Retinal pigment epithelial cell (primary cell): ENCODE data around the gene CBLN1.

Experiments
- DNase-seq: peaks from one replicate; pipeline ENCODE4 v3.0.0-alpha.2; 2010; ENCODE audit warnings: low read depth
- H3K4me3 ChIP-seq: 2 replicates; pipeline ENCODE4 v1.5.1; 2011; ENCODE audit warnings: mild to moderate bottlenecking, low read length, control low read depth, moderate library complexity
- TF ChIP-seq, protein P1 (sequence below): conservative IDR thresholded peaks from 2 replicates; pipeline ENCODE4 v1.5.1; 2011; ENCODE audit warnings: low read depth, low read length, control low read depth, inconsistent platforms

The CBLN1 gene

DNA sequence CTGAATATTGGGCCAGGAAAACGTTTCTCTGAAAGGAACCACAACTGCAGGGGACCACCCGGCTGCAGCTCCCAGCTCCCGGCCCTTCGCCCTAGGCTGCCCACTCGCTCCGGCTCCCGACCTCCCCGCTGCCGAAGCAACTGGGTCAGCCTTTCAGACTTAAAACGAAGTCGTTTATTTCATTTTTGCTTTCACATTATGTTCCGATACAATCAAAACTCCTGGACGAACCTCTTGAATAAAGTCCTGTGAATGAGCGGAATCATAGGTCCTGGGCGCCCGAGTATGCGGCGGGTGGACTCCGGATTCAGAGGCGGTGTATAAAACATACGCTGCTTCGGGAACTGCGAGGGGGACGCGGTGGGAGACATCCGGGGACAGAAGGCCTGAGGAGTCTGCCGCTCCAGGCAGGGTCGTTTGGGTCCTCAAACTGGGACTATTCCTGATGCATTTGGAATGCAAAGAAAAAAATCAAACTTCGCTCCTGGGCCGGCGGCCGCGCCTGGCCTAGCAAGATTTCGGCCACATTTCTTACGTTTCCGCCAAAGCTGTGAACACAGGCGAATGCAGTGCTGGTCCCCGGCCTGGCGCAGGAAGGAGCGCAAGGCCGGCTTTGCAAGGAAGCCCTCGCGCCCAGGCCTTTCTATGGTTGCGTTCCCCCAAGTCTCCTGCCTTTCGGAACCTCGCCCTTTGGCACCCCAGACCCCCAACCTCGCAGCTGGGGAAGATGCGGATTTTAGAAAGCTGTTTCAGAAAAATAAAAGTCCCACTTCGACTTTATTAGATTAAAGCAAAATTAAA lies 3.7 kb downstream of the CBLN1 start:
- DNase-seq, result no peak
- TF ChIP-seq, protein P1, sequence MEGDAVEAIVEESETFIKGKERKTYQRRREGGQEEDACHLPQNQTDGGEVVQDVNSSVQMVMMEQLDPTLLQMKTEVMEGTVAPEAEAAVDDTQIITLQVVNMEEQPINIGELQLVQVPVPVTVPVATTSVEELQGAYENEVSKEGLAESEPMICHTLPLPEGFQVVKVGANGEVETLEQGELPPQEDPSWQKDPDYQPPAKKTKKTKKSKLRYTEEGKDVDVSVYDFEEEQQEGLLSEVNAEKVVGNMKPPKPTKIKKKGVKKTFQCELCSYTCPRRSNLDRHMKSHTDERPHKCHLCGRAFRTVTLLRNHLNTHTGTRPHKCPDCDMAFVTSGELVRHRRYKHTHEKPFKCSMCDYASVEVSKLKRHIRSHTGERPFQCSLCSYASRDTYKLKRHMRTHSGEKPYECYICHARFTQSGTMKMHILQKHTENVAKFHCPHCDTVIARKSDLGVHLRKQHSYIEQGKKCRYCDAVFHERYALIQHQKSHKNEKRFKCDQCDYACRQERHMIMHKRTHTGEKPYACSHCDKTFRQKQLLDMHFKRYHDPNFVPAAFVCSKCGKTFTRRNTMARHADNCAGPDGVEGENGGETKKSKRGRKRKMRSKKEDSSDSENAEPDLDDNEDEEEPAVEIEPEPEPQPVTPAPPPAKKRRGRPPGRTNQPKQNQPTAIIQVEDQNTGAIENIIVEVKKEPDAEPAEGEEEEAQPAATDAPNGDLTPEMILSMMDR, result no peak
- H3K4me3 ChIP-seq, result no peak overlapping the region

DNA sequence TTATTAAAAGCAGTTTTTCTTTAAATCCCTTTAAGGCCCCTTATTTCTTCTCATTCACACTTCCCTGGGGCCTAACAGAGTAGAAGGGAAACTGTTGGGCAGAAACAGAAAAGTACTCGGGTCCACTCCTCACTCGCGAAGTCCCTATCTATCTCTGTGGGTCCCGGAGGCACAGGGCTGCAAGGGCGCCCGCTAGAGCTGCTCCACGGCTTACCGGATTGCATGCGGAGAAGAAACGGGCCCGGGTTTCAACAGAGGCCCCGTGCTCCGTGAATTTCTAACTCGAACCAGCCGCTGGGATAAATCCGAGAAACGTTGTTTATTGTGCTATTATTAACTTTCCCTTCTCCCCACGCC lies 4.3 kb downstream of the CBLN1 start:
- no peak overlapping the region for H3K4me3 ChIP-seq
- no peak for DNase-seq
- TF ChIP-seq, protein P1, result no peak

DNA sequence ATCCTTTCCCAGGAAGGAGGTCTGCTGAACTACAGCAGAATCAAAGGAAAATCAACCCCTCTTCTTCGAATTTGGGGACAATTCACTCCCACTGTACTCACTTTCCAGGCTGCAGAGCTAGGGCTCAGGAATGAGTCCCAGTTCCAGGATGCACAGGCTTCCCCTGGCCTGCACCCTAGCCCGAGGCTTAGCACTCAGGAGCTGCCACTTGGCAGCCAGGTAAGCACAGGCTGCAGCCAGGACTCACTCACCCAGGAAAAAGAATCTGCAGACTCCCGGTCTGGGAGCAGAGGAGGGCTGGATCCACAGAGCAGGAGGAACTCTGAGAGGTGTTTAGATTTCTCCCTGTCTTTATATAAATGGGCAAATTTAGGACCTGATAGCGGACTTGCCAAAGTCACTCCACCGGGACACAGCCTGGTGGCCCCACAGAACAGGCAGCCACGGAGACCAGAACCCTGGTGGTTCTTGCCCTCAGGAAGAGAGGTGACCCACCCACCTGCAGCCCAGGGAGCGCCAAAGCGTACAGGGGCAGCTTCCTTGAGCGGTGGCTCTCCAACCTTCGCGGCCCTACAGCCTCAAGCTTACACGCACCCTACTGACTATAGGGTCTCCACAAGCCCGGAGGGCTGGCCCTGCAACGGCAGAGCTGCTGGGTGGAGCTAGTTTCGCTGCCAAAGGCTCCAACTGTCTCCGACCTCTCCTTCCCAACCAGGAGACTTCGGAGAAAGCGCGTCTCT lies 4.8 kb downstream of the CBLN1 start:
- TF ChIP-seq, protein P1, result no peak
- H3K4me3 ChIP-seq, result no peak overlapping the region
- no peak for DNase-seq

DNA sequence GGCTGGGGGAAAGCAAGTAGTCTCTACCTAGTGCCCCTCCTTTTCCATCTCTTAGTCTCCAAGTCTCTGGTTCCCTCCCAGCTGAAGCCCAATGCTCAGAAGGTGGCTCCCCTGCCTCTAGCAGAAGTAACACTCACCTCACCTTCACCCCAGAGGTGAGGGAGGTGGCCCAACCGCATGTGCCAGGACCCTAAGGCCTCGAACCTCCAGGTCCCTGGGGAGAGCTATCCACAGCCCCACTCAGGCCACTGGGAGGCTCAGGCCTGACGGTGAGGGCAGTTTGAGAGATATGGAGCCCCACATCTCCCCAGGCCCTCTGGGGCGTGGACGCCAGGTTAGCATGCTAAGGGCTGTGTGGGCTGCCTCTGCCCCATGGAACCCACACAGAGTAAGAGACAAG lies 5.8 kb downstream of the CBLN1 start:
- H3K4me3 ChIP-seq, result no peak overlapping the region
- DNase-seq, result no peak
- TF ChIP-seq, protein P1, result no peak

DNA sequence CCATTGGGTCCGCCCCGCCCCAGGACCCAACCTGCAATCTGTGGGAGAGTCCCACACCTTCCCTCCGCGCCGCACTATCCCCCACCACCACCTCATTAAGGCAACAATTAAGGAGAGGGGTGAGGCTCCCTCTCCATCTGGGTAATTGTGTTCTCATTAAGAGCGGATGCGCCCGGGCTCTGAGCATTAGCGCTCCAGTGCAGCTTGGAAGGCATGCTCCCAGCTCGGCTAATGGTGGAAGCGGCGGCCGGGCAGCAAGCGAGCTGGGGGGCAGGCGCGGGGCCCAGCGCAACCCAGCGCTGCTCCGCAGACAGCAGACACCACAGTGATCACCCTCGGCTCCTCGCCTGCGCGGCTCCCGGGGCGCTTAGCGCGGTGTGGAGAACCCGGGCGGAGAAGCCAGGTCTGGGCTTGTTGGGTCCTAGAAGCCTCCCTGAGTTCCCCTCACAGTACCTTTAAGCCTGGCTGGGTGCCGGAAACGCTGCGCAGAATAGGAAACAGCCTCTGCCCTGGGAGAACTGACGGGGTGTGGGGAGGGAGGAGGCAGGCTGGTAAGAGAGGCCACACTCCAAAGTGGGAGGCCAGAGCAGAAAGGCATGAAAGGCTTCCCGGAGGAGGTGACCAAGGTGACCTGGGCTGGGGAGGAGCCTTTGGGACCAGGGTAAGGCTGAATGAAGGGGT lies 6.4 kb downstream of the CBLN1 start:
- TF ChIP-seq, protein P1, result no peak
- DNase-seq, result no peak
- H3K4me3 ChIP-seq, result no peak overlapping the region

DNA sequence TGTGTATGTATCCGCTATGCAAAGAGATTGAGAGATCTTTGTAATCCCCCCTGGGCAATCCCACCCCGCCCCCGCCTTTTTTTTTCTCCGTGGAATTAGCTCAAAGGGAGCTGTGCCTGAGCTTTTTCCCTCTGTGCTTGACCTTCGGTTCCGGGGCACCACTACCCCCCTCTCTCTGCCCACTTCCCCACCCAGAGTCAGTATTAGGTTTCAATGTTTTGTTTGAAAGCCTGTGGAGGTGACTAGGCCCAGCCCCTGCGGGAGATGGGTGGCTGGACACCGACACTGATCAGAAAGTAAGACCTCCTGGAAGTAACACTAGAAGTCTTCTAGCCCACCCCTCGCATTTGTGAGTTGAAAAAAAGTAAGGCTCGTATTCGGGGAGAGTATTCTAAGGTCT lies 7.0 kb downstream of the CBLN1 start:
- TF ChIP-seq, protein P1, result no peak
- no peak for DNase-seq
- H3K4me3 ChIP-seq, result no peak overlapping the region

DNA sequence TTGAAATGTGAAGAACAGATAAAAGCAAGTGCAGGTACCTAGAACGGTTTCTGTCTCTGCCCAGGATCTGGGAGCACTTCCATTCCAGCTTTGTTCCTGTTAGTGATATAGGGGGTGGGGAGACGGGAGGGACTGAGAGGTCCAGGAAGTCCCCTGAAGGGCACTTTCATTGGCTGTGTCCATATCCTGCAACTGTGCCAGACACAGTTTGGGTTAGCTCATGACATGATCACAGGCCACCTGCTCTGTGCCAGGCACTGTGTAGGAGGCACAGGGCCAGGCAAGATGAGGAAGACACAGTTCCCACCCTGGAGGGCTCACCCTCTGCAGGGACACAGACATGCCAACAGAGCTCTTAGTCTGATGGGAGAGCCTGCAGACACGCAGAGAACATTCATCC lies 7.9 kb downstream of the CBLN1 start:
- DNase-seq, result no peak
- no peak overlapping the region for H3K4me3 ChIP-seq
- TF ChIP-seq, protein P1, result no peak
